HG02970 (cell line): ENCODE measurements around the gene CDC26.
"Not testable (repeated sequence)": the region's sequence is repeated elsewhere in the genome, so short reads cannot be mapped to it uniquely, and the experiment has no call there.

Experiments used
- ATAC-seq: cut with Tn5 transposase; IDR thresholded peaks from one replicate; pipeline ENCODE4 v1.9.1; 2021; ENCODE audit warnings: mild to moderate bottlenecking, moderate library complexity, moderate number of reproducible peaks; ENCODE audit not compliant: unreplicated experiment, low FRiP score

Gene CDC26

DNA sequence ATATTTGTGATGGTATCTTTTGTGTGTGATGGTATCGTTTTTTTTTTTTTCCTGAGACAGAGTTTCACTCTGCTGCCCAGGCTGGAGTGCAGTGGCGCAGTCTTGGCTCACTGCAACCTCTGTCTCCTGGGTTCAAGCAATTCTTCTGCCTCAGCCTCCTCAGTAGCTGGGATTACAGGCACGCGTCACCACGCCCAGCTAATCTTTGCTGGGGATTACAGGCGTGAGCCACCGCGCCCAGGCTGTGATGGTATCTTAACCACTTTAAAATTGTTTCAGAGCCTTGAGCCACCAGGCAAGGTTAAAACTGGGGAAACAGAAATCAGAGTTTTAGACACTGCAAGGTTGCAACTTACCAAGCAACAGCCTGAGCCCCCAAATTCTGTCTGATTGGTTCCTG is 20.9 kb upstream of the CDC26 start:
- ATAC-seq: not testable (repeated sequence)

DNA sequence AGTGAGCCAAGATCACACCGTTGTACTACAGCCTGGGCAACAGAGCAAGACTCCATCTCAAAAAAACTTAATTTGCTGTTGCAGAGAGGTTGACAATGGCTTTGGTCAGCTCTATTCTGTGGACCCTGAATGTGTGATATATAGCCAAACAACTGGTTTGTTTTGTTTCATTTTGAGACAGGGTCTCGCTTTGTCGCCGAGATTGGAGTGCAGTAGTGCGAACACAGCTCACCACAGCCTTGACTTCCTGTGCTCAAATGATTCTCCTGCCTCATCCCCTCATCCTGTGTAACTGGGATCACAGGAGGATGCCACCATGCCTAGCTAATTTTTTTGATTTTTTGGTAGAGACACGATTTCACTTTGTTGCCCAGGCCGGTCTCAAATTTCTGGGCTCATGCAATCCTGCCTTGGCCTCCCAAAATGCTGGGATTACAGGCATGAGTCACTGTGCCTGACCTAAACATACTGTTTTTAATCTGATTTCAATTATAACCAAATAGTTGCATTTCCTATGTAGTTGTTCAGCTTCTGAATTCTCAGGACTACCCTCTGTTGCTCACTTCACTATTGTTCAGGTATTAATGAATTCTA is 18.0 kb upstream of the CDC26 start:
- no peak for ATAC-seq

DNA sequence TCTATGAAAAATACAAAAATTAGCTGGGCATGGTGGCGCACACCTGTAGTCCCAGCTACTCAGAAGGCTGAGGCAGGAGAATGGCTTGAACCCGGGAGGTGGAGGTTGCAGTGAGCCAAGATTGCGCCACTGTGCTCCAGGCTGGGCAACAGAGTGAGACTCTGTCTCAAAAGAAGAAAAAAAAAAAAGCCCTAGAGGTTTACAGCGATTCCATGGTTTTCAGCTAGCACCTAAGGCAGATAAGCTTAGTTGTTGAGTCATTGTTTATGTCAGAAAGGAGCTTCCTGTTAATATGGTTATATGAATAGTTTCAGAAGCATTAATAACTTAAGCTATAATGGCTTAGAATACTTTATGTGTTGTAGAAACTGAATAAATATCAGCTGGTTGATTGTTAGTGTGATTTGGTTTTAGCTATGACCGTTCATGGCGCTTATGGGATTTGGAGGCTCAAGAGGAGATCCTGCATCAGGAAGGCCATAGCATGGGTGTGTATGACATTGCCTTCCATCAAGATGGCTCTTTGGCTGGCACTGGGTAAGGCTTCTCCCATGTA is 14.8 kb upstream of the CDC26 start:
- ATAC-seq: no peak

DNA sequence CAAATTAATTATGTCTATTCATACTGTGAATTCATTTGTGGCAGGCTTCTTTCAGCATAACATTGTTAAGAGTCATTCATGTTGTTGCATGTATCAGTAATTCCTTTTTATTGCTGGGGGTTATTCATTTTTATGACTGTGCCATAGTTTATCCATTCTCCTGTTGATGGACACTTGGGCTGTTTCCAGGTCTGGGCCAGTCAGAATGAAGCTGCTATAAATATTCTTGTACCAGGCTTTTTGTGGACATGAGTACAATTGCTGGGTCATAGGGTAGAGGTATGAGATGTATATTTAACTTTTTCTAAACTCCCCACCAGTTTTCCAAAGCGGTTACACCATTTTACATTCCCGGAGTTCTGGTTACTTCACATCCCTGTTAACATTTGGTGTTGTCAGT is 13.7 kb upstream of the CDC26 start:
- ATAC-seq: no peak

DNA sequence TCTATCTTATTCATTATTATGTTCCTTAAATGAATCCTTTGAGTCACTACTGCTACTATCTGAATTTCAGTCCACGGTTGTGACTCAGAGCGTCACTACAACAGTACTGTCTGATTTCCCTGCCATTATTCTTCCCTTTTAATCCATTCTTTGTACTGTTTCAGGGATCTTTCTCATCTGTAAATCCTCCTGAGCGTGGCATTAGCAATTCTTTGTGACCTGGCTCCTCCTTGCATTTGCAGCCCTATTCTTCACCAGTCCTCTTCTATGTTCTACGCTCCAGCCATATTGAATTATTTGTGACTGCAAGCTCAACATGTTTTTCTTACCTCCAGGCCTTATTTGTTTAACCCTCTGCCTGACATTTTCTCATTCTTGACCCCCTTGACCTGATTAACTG is 6.0 kb upstream of the CDC26 start:
- no peak for ATAC-seq

DNA sequence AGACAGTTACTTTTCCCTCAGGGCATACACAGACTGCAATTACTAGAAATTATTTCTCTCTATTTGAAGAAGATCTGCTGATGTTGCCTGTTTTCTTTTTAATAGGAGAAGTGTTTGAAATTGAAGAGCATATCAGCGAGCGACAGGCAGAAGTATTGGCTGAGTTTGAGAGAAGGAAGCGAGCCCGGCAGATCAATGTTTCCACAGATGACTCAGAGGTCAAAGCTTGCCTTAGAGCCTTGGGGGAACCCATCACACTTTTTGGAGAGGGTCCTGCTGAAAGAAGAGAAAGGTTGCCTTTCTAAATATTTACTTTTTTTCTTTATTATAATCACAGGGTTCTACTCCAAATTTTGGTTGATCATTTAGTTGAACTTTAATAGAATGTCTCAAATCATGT is 3.5 kb upstream of the CDC26 start:
- no peak for ATAC-seq

DNA sequence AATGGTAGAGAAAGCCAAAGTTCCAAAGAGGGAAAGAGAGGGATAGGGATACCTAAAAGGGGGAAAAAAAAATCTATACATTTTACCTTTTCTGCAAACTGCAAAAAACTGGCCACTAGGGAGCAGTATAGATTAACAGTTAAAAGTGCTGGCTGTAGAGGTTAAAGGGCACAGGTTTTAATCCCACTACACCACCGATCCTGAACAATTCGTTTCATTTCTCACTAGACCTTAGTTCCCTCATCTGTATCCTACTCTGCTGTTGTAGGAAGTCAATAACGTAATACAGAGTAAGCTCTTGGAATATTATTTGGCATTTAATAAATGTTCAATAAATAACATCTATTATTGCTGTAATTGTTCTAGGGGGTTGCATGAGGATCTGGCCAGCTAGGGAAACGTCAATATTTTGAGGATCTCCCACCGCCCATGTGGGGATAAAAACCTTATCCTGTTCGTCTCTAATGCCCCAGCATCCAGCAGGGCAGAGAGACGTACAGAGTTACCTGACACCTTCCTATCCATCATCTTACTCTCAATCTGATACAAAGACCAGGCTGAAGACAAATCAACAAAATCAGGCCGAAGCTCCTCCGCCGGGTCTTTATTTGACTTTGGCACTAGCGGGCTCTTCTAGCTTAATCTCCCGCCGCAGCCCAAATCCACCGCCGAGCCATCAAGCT is 757 bp downstream of the CDC26 start:
- ATAC-seq: peak; percentile 5

DNA sequence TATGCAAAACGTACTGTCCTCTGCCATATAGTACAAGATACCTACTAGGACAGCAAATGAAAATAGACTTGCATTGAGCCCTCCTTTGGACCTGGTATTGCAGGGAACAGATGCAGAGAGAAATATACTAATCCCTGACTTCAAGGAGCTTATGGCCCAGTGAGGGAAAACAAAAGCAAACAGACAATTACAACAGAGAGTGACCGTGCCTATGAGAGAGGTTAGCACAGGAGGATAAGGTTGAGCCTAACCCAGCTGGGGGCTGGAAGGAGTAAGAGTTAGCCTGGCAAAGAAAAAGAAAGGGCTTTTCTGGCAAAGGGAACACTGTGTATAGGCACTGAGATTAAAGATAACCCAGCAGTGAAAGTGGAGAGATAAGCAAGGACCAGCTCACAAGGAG is 5.5 kb downstream of the CDC26 start:
- no peak for ATAC-seq

DNA sequence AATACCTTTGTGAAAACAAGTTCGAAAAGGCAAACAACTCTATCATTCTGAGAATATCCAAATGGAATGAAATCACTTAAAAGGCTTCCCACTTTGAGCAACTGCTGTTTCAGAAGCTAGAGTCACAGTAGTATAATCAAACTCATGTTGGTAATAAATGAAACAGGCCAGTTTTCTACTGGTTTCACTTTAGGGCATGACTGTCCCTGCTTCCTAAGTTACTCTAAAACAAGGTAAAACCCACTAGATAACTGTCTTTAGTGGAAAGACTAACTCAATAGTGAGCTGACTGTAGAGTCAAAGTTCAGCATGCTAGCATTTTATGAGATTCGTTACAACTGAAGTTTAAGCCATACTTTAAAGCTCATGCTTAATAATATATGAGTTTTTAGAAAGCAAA is 6.0 kb downstream of the CDC26 start:
- no peak for ATAC-seq

DNA sequence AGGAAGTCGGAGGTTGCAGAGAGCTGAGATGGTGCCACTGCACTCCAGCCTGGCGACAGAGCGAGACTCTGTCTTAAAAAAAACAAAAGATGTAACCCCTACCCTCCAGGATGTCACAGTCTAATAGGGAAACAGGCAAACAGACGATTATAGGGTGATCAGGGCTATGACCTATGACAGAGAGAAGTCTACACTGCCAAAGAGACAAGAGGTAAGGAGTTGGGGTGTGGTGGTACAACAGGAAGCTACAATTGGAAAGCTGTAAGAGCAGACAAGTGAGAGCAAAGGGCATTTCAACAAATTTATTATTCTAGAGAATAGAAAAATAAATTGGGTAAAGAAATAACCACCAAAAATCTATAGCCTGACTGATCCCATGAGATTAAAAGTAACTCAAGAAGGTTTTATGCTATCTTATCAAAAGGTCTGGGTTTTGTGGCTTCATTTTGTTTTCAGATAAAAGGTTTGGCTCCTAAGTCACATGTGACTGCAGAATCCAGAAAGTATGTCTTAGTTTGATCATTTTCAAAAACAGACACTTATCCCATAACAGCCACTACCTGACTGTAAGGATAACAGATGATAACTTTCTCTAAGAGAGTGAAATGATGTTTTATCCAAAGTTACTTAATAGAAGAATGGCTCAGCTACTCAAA is 7.3 kb downstream of the CDC26 start:
- no peak for ATAC-seq

DNA sequence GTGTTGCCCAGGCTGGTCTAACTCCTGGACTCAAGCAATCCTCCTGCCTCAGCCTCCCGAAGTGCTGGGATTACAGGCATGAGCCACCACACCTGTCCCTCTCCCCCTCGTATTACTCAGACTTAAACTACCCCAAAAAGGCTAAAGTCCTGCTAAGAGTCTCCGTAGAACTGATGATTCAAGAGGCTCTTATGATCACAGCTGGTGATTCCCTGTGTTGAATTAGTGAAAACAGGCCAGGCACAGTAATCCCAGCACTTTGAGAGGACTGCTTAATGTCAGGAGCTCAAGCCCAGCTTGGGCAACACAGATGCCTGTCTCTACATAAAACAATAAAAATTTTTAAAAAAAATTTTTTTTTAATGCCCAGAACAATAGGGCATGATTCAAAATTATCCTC is 9.2 kb downstream of the CDC26 start:
- ATAC-seq: no peak

DNA sequence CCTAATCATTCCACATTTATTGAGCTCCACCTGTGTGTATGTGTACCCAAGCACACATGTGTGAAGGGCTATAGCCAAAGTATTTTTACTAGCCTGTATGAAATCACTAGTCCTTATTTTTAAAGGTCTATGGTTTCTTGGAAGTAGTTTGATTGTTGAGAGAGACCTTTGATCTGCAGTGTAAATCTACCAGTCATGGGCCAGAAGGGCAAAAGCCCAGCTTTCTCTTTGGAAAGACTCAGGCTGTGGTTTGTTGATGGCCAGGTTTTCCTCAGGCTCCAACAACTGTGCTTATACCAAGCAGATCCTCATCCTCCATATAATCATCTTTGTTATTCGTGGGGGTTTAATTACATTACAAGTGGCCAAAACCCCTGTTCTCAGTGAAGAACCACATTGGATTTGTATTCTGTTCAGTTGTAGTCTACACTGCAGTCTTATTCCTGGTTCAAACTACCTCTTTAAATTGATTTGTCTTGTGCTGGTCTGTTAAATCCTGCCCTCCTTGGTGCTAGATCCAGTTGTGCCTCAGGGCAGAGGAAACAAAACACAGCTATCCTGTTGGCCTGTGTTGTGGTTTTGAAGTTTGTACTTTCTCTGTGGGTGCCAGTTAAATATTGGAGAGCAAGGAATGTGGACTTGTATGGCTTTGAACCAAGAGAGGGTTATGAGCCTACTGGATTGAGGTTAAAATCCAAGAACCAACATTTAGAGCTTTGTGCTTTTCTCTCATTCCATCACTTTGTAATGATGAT is 13.3 kb downstream of the CDC26 start:
- no peak for ATAC-seq

DNA sequence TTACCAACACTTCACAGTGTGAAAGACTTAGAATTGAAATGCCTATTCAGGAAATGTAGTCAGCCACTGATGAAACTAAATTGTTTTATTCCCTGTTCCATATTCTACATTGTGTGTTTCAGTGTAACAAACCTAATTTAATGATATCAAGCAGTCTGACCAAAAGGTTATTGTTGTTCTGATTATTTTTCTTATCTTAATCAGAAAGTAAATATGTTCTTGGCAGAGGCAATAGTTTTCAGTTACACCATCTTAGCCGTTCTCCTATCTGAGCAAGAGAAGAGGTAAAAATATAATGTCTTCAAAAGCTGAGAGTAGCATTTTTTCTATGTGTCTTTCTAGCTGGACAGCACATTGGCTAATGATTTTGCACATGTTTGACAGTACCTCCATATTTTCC is 17.1 kb downstream of the CDC26 start:
- ATAC-seq: no peak

DNA sequence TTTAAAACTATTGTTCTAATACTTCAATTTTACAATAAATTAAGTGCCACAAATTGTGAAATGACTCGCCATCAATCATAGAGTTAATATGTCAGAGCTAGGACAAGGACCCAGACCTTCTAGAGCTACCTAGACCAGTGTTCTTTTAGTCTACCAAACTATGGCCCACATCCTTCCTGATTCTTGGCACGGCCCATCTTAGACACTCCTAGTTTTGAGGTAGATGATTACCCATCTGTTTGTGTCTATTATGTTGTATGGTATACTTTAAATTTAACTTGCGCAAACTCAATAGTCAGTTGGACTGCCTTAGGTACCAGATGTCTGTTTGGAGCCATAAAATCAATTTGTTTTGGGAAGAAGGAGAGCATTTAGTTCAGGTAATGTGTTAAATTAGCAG is 17.5 kb downstream of the CDC26 start:
- no peak for ATAC-seq

DNA sequence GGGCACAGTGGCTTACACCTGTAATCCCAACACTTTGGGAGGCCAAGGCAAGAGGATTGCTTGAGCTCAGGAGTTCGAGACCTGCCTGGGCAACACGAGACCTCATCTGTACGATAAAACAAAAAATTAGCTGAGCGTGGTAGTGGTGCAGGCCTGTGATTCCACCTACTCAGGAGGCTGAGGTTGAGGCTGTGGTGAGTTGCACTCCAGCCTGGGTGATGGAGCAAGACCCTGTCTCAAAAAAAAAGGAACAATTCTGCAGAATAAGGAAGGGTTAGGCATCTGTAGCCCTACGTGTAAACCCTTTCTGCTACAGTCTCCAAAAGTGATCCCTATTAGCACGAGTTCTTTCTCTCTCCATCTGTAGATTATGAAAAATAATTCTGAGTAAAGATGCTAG is 19.9 kb downstream of the CDC26 start:
- ATAC-seq: no peak

DNA sequence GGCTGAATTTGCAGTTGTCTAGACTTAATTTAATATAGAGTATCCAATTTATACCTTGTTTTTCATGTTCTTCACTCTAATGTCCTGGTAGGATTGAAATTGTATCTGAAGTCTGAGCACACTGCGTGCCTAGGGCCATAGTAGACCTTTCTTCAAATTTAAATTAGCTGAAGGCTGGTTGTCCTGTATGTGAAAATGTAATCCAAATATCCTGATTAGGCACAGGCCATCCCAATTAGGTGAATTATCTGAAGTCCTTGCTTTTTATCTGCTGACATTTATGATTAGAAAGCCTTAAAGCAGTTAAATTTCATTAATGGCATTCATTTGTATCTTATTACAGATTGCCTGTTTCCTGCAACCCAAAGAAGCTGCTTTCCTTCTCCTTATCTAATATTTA is 20.4 kb downstream of the CDC26 start:
- no peak for ATAC-seq

DNA sequence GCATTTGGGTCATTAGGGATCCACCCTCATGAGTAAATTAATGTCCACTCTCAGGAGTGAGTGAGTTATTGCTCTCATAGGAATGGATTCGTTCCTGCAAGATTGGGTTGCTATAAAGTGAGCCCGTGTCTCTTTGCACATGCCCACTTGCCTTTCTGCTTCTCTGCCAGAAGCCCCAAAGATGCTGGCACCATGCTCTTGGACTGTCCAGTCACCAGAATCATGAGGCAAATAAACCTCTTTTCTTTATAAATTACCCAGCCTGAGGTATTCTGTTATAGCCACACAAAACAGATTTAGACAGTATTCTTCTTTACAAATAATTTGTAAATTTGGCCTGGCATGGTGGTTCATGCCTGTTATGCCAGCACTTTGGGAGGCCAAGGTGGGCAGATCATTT is 24.6 kb downstream of the CDC26 start:
- no peak for ATAC-seq

DNA sequence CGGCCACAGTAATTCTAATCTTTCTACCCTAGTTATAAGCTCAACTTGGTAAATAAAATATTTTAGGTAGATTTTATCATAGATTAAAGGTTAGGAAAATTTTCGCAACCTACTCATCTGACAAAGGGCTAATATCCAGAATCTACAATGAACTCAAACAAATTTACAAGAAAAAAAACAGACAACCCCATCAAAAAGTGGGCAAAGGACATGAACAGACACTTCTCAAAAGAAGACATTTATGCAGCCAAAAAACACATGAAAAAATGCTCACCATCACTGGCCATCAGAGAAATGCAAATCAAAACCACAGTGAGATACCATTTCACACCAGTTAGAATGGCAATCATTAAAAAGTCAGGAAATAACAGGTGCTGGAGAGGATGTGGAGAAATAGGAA is 25.7 kb downstream of the CDC26 start:
- ATAC-seq: not testable (repeated sequence)

DNA sequence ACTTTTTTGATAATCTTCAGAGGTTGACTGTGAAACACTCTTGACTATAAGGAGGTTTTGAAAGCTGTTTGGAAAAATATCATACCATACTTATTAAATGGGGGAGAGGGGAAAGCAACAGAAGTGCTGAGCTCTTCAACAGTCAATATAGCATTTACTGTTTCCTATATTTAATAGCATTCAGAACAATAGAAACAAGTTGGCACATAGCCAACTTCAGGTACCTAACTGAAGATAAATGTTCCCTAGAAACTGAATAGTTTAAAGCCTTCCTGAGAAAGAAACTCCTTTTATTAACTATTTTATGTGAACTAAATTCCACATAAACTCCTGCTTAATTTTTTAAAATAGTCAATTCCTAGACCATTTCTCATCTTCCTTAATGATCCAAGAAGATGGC is 27.7 kb downstream of the CDC26 start:
- ATAC-seq: no peak

DNA sequence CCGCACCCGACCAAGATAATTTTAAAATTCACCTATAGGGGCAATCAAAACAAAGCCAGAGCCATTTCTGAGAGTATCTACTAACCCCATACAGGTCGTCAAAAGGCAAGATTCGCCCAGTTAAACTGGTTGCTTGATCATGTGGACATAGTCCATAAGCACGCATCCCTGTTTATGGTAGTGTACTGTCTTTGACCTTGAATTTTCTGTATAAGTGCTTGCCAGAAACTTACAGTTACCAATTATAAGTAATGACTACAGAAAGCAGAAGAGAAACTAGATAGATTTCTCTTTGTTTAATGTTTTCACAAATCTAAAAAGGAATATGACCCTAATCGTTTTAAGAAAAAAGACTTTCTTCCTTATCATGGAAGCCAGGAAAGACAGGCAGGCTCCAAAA is 28.4 kb downstream of the CDC26 start:
- ATAC-seq: no peak

DNA sequence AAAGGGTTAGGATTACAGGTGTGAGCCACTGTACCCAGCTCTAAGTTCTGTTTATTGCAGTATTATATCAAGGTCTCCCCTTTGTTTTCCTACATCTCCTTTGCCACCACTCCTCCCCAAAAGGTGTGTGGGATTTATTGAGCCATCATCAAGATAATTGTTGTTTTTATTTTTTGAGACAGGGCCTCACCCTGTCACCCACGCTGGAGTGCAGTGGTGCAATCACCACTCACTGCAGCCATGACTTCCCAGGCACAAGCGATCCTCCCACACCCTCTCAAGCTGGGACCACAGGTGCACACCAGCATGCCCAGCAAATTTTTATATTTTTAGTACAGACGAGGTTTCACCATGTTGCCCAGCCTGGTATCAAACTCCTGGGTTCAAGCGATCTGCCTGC is 29.5 kb downstream of the CDC26 start:
- ATAC-seq: no peak
